Fibroblast of skin of back (primary cell): Measurements from ENCODE around the gene SPATA31C1.
"Not testable (repeated sequence)": the region's sequence is repeated elsewhere in the genome, so short reads cannot be mapped to it uniquely, and the experiment has no call there.

ENCODE experiments used
- DNase-seq: peaks from one replicate; pipeline ENCODE4 v3.0.0-alpha.2; 2013

SPATA31C1 gene

GRCh38 chr9:87938336-87938735 is 20.6 kb downstream of the SPATA31C1 start:
- DNase-seq = not testable (repeated sequence)

- DNase-seq = not testable (repeated sequence)
Observed at GRCh38 chr9:87939096-87939495, 21.3 kb downstream of the SPATA31C1 start.

GRCh38 chr9:87944096-87944495 is 26.3 kb downstream of the SPATA31C1 start:
- DNase-seq = no peak

GRCh38 chr9:87944682-87945081 is 26.9 kb downstream of the SPATA31C1 start:
- no peak for DNase-seq

- no peak for DNase-seq
Observed at GRCh38 chr9:87950296-87950695, 32.5 kb downstream of the SPATA31C1 start.

GRCh38 chr9:87950765-87951488 is 33.2 kb downstream of the SPATA31C1 start:
- DNase-seq = peak; percentile 26

- DNase-seq = no peak
Observed at GRCh38 chr9:87954230-87954629, 36.5 kb downstream of the SPATA31C1 start.

GRCh38 chr9:87957839-87958238 is 40.1 kb downstream of the SPATA31C1 start:
- DNase-seq = no peak

- DNase-seq = no peak
Observed at GRCh38 chr9:87958591-87958990, 40.8 kb downstream of the SPATA31C1 start.

GRCh38 chr9:87959916-87960581 is 42.3 kb downstream of the SPATA31C1 start:
- DNase-seq = peak; percentile 10

GRCh38 chr9:87963770-87964169 is 46.0 kb downstream of the SPATA31C1 start:
- no peak for DNase-seq

- no peak for DNase-seq
Observed at GRCh38 chr9:87964826-87965225, 47.1 kb downstream of the SPATA31C1 start.

GRCh38 chr9:87968155-87968554 is 50.4 kb downstream of the SPATA31C1 start:
- DNase-seq = no peak

- DNase-seq = no peak
Observed at GRCh38 chr9:87970602-87971001, 52.8 kb downstream of the SPATA31C1 start.

GRCh38 chr9:87973122-87973521 is 55.4 kb downstream of the SPATA31C1 start:
- DNase-seq = no peak
